ENCODE data around the gene SDF2L1.
"Not testable (repeated sequence)": the region's sequence is repeated elsewhere in the genome, so short reads cannot be mapped to it uniquely, and the experiment has no call there.

Gene SDF2L1

GRCh38 chr22:21634081-21634480, 8.0 kb upstream of the SDF2L1 start:
- no peak overlapping the region for H3K4me3 ChIP-seq (ENCODE audit: low read depth, low read length)
- TF ChIP-seq CTCF (IDR thresholded peaks at IDR 0.05; ENCODE audit: insufficient read depth, low read depth, low read length, missing control alignments) = no peak
- DNase-seq (ENCODE audit: low read depth) = no peak

- TF ChIP-seq CTCF (IDR thresholded peaks at IDR 0.05; ENCODE audit: insufficient read depth, low read depth, low read length, missing control alignments) = no peak
- DNase-seq (ENCODE audit: low read depth) = no peak
These were observed 7.3 kb upstream of the SDF2L1 start for GRCh38 chr22:21634844-21635243.

GRCh38 chr22:21635771-21636510, 6.2 kb upstream of the SDF2L1 start:
- TF ChIP-seq CTCF (IDR thresholded peaks at IDR 0.05; ENCODE audit: insufficient read depth, low read depth, low read length, missing control alignments) = no peak
- H3K4me3 ChIP-seq (ENCODE audit: low read depth, low read length) = no peak overlapping the region
- no peak for DNase-seq (ENCODE audit: low read depth)

More at GRCh38 chr22:21634844-21635243, 7.3 kb upstream of the SDF2L1 start:
- H3K4me3 ChIP-seq (ENCODE audit: low read depth, low read length) = no peak overlapping the region

- no peak for TF ChIP-seq CTCF (IDR thresholded peaks at IDR 0.05; ENCODE audit: insufficient read depth, low read depth, low read length, missing control alignments)
- DNase-seq (ENCODE audit: low read depth) = no peak
- no peak overlapping the region for H3K4me3 ChIP-seq (ENCODE audit: low read depth, low read length)
These were observed 5.4 kb upstream of the SDF2L1 start for GRCh38 chr22:21636629-21637218.

GRCh38 chr22:21637450-21637849, 4.7 kb upstream of the SDF2L1 start:
- not testable (repeated sequence) for H3K4me3 ChIP-seq (ENCODE audit: low read depth, low read length); DNase-seq (ENCODE audit: low read depth)

- TF ChIP-seq CTCF (IDR thresholded peaks at IDR 0.05; ENCODE audit: insufficient read depth, low read depth, low read length, missing control alignments) = no peak
- no peak overlapping the region for H3K4me3 ChIP-seq (ENCODE audit: low read depth, low read length)
- no peak for DNase-seq (ENCODE audit: low read depth)
These were observed 2.7 kb upstream of the SDF2L1 start for GRCh38 chr22:21639359-21639758.

GRCh38 chr22:21640810-21641209, 1.3 kb upstream of the SDF2L1 start:
- H3K4me3 ChIP-seq (ENCODE audit: low read depth, low read length) = no peak overlapping the region
- no peak for DNase-seq (ENCODE audit: low read depth)
- no peak for TF ChIP-seq CTCF (IDR thresholded peaks at IDR 0.05; ENCODE audit: insufficient read depth, low read depth, low read length, missing control alignments)

Measured in GM12865 (cell line).